B cell (primary cell): ENCODE measurements around the gene PCK2.

ENCODE experiments used
- EZH2 ChIP-seq: IDR thresholded peaks from 2 replicates; pipeline ENCODE4 v1.6.1; 2012; ENCODE audit warnings: borderline replicate concordance, low read depth, mild to moderate bottlenecking, moderate library complexity, low read length; ENCODE audit not compliant: insufficient read depth, poor library complexity, severe bottlenecking
- TF ChIP-seq, protein P1 (sequence below): fragments of 200-600 bp; IDR thresholded peaks from one replicate; pipeline ENCODE4 v1.8.0; 2022; ENCODE audit warnings: antibody characterized with exemption, mild to moderate bottlenecking

DNA sequence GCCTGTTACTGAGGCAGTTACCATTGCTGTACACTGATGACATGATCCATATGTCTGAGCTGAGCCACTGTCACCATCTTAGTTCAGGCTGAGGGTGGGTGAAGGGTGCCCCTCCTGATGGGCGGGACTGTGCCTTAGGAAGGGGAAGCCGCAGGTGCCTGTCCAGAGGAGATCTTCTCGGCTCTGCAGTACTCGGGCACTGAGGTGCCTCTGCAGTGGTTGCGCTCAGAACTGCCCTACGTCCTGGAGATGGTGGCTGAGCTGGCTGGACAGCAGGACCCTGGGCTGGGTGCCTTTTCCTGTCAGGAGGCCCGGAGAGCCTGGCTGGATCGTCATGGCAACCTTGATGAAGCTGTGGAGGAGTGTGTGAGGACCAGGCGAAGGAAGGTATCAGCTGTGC is 56.9 kb downstream of the PCK2 start:
- TF ChIP-seq, protein P1, sequence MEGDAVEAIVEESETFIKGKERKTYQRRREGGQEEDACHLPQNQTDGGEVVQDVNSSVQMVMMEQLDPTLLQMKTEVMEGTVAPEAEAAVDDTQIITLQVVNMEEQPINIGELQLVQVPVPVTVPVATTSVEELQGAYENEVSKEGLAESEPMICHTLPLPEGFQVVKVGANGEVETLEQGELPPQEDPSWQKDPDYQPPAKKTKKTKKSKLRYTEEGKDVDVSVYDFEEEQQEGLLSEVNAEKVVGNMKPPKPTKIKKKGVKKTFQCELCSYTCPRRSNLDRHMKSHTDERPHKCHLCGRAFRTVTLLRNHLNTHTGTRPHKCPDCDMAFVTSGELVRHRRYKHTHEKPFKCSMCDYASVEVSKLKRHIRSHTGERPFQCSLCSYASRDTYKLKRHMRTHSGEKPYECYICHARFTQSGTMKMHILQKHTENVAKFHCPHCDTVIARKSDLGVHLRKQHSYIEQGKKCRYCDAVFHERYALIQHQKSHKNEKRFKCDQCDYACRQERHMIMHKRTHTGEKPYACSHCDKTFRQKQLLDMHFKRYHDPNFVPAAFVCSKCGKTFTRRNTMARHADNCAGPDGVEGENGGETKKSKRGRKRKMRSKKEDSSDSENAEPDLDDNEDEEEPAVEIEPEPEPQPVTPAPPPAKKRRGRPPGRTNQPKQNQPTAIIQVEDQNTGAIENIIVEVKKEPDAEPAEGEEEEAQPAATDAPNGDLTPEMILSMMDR, result no peak
- no peak for TF ChIP-seq EZH2
